Endodermal cell (in vitro differentiated cells): ENCODE data around the gene MMRN2. TPM values are rescaled to one million over a fixed set of nuclear protein-coding genes. Genes with fewer than 3 reads are reported as not detected.

ENCODE experiments used
- DNase-seq: peaks from one replicate; pipeline ENCODE4 v3.0.0-alpha.2; 2017
- H3K27ac ChIP-seq: 2 replicates; pipeline ENCODE4 v1.5.1; 2013; ENCODE audit warnings: mild to moderate bottlenecking, low read depth, low read length, moderate library complexity
- H3K27me3 ChIP-seq: 2 replicates; pipeline ENCODE4 v1.6.1; 2013; ENCODE audit warnings: mild to moderate bottlenecking, low read length, moderate library complexity; ENCODE audit not compliant: insufficient read depth, control insufficient read depth, poor library complexity, severe bottlenecking
- H3K36me3 ChIP-seq: 2 replicates; pipeline ENCODE4 v1.7.0; 2013; ENCODE audit warnings: mild to moderate bottlenecking, low read length, moderate library complexity; ENCODE audit not compliant: control insufficient read depth, insufficient read depth
- H3K4me1 ChIP-seq: one replicate; pipeline ENCODE4 v1.7.0; 2013; ENCODE audit warnings: low read length; ENCODE audit not compliant: control insufficient read depth, insufficient read depth
- H3K4me3 ChIP-seq: 2 replicates; pipeline ENCODE4 v1.5.1; 2013; ENCODE audit warnings: mild to moderate bottlenecking, low read length, moderate library complexity
- H3K9ac ChIP-seq: 2 replicates; pipeline ENCODE4 v1.6.1; 2013; ENCODE audit warnings: mild to moderate bottlenecking, low read length, moderate library complexity; ENCODE audit not compliant: poor library complexity, severe bottlenecking; ENCODE audit errors: extremely low read depth
- H3K9me3 ChIP-seq: 2 replicates; pipeline ENCODE4 v1.6.1; 2013; ENCODE audit warnings: mild to moderate bottlenecking, low read length, moderate library complexity; ENCODE audit not compliant: control insufficient read depth
- H3K27ac Mint-ChIP-seq: 2 replicates; pipeline ENCODE4 v1.8.0; 2020; ENCODE audit warnings: mixed read lengths
- H3K27me3 Mint-ChIP-seq: 2 replicates; pipeline ENCODE4 v1.8.0; 2021; ENCODE audit warnings: mild to moderate bottlenecking, mixed read lengths; ENCODE audit not compliant: insufficient read depth
- H3K36me3 Mint-ChIP-seq: 2 replicates; pipeline ENCODE4 v1.8.0; 2020; ENCODE audit warnings: low read depth, mixed read lengths
- H3K4me1 Mint-ChIP-seq: 2 replicates; pipeline ENCODE4 v1.8.0; 2020; ENCODE audit warnings: mixed read lengths
- H3K4me3 Mint-ChIP-seq: 2 replicates; pipeline ENCODE4 v1.8.0; 2020; ENCODE audit warnings: mild to moderate bottlenecking, moderate library complexity, mixed read lengths
- H3K9me3 Mint-ChIP-seq: 2 replicates; pipeline ENCODE4 v1.8.0; 2020; ENCODE audit warnings: mild to moderate bottlenecking, mixed read lengths
- WGBS, 2 experiments: methylation state at CpG; one replicate each; pipeline versions ENCODE4 v1.1.5 to v1.1.7; 2013; ENCODE audit warnings: missing lambda C conversion rate in 2 of 2, mixed read lengths in 1 of 2; ENCODE audit not compliant: insufficient coverage in 1 of 2, insufficient read length in 1 of 2; 5-methylcytosine and 5-hydroxymethylcytosine counted together
- total RNA-seq, 2 donors: library from RNA; stranded (reverse); fragmentation: NEBNext Ultra II Directional in 1 of 2; extraction: Animal tissue kit (Norgen Biotek cat#: 25700) in 1 of 2; gene quantifications; 2 replicates in 1 of 2; 3 replicates in 1 of 2; pipeline ENCODE4 v1.2.1, GENCODE V29; 2021
- TF ChIP-seq, protein P1 (sequence below): fragments of 200-600 bp; sonication (generic); conservative IDR thresholded peaks from 2 replicates; pipeline ENCODE4 v1.5.0; 2021; ENCODE audit warnings: antibody characterized with exemption, mild to moderate bottlenecking

Gene MMRN2
- total RNA-seq, 2 donors from 2014 or later: 1.00 to 1.3 TPM

DNA sequence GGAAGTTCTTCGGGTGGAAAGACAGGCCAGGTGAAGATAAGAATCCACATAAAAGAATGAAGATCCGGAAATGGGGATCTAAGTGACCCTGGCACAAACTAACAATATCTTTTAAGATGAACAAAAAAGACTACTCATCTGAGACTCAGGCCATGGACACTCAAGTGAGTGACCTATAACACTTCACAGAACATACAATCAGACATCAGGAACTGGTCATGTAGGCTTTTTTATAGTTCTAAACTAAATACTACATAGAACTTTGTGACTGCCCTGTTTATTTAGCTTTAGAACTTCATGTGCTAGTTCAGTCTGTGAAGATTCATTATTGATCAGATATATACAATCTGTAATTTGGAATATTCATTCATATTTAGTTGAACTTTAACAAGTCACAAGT, 52.8 kb downstream of the MMRN2 start:
- H3K27me3 ChIP-seq: no peaks in the 10 kb centered on the region
- no peaks in the 10 kb centered on the region for H3K27me3 Mint-ChIP-seq
- H3K27ac ChIP-seq: no peak overlapping the region
- peaks cover 77% of the 10 kb centered on the region for H3K36me3 Mint-ChIP-seq
- no peak overlapping the region for H3K4me3 Mint-ChIP-seq
- H3K4me1 Mint-ChIP-seq: peaks cover under 1% of the 10 kb centered on the region
- no peak overlapping the region for H3K27ac Mint-ChIP-seq
- H3K36me3 ChIP-seq: peaks cover 75% of the 10 kb centered on the region
- TF ChIP-seq, protein P1, sequence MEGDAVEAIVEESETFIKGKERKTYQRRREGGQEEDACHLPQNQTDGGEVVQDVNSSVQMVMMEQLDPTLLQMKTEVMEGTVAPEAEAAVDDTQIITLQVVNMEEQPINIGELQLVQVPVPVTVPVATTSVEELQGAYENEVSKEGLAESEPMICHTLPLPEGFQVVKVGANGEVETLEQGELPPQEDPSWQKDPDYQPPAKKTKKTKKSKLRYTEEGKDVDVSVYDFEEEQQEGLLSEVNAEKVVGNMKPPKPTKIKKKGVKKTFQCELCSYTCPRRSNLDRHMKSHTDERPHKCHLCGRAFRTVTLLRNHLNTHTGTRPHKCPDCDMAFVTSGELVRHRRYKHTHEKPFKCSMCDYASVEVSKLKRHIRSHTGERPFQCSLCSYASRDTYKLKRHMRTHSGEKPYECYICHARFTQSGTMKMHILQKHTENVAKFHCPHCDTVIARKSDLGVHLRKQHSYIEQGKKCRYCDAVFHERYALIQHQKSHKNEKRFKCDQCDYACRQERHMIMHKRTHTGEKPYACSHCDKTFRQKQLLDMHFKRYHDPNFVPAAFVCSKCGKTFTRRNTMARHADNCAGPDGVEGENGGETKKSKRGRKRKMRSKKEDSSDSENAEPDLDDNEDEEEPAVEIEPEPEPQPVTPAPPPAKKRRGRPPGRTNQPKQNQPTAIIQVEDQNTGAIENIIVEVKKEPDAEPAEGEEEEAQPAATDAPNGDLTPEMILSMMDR: no peak
- H3K9me3 ChIP-seq: no peaks in the 10 kb centered on the region
- no peak overlapping the region for H3K4me3 ChIP-seq
- WGBS, 2 experiments: 94 to 100% methylated on average over 2 of the region's 2 CpGs
- DNase-seq: no peak
- H3K9ac ChIP-seq: no peak overlapping the region
- H3K4me1 ChIP-seq: no peaks in the 10 kb centered on the region
- H3K9me3 Mint-ChIP-seq: no peaks in the 10 kb centered on the region

DNA sequence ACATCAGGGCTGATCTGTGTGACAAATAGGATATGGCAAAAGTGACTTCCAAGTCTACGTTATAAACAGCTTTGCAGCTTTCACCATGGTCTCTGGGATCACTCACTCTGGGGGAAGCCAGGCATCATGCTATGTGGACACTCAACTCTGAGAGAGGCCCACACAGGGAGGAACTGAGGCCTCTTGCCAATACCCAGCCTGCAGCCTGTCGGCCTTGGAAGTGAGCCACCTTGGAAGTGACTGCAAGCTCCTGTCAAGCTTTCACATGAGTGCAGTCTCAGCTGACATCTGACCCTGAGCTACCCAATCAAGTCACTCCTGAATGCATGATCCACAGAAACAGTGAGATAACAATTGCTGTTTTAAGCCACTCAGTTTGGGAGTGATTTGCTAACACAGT, 56.5 kb downstream of the MMRN2 start:
- Mint-ChIP-seq H3K27ac (peak overlapping the region; percentile 66), H3K4me3 (no peak overlapping the region), H3K4me1 (peaks cover 7% of the 10 kb centered on the region), H3K36me3 (peaks cover 58% of the 10 kb centered on the region), H3K27me3 (no peaks in the 10 kb centered on the region), H3K9me3 (no peaks in the 10 kb centered on the region)
- H3K9me3 ChIP-seq: no peaks in the 10 kb centered on the region
- no peaks in the 10 kb centered on the region for H3K4me1 ChIP-seq
- no peak overlapping the region for H3K4me3 ChIP-seq
- H3K27me3 ChIP-seq: no peaks in the 10 kb centered on the region
- H3K9ac ChIP-seq: no peak overlapping the region
- DNase-seq: no peak
- WGBS, 2 experiments: 93 to 94% methylated on average over 2 of the region's 2 CpGs
- no peak overlapping the region for H3K27ac ChIP-seq
- H3K36me3 ChIP-seq: peaks cover 61% of the 10 kb centered on the region
- TF ChIP-seq, protein P1: no peak

- Histone ChIP-seq H3K27me3 (no peaks in the 10 kb centered on the region), H3K9me3 (no peaks in the 10 kb centered on the region), H3K27ac (no peak overlapping the region), H3K36me3 (peaks cover 50% of the 10 kb centered on the region), H3K9ac (no peak overlapping the region), H3K4me3 (no peak overlapping the region), H3K4me1 (no peaks in the 10 kb centered on the region)
- Mint-ChIP-seq H3K36me3 (peaks cover 55% of the 10 kb centered on the region), H3K4me3 (no peak overlapping the region), H3K9me3 (no peaks in the 10 kb centered on the region), H3K27me3 (no peaks in the 10 kb centered on the region), H3K4me1 (peaks cover 7% of the 10 kb centered on the region), H3K27ac (no peak overlapping the region)
- DNase-seq: peak; percentile 82
- TF ChIP-seq, protein P1: peak; percentile 90
- 52 to 74% methylated on average over 5 to 9 of the region's 9 CpGs for WGBS, 2 experiments
Measured at GRCh38 chr10:86899670-86900276, 57.6 kb downstream of the MMRN2 start.
